ENCODE results near the gene GYG1. TPM values are rescaled to one million over a fixed set of nuclear protein-coding genes. Genes with fewer than 3 reads are reported as not detected.
A peak's percentile ranks its signal among the peaks of the same experiment; 100 is the strongest.
"Not testable (repeated sequence)": the region's sequence is repeated elsewhere in the genome, so short reads cannot be mapped to it uniquely, and the experiment has no call there.

The GYG1 gene
- total and polyA plus RNA-seq, 4 donors = 67.3 to 101 (median 82.7) TPM

- ATAC-seq (ENCODE audit: low FRiP score) = peak; percentile 24
- H3K4me3 ChIP-seq (ENCODE audit: low read length in 2 of 2) = no peak overlapping the region
- WGBS, 2 donors = 7 to 10% methylated on average over 1 of the region's 1 CpG
- peak overlapping the region; percentile 28 to 81 for H3K27ac ChIP-seq (ENCODE audit: low read depth in 1 of 2, low read length in 2 of 2)
- H3K4me1 ChIP-seq (ENCODE audit: control insufficient read depth in 1 of 2, insufficient read depth in 2 of 2, low read length in 2 of 2) = peaks cover 0 to 1% of the 10 kb centered on the region in 2 donors
- intact Hi-C loops (cut with DNase I) = loop anchor here (5.0 to 10.0 kb wide), 3 partner anchors 46 to 513 kb away; no protein-coding TSS in a partner anchor
- H3K36me3 ChIP-seq (ENCODE audit: control insufficient read depth in 1 of 2, insufficient read depth in 2 of 2, low read length in 1 of 2) = no peaks in the 10 kb centered on the region
- DNase-seq = peak in 1 of 2 donors; percentile 69
- H3K27me3 ChIP-seq (ENCODE audit: control insufficient read depth in 1 of 2, insufficient read depth in 2 of 2, low read length in 1 of 2) = no peaks in the 10 kb centered on the region
- no peaks in the 10 kb centered on the region for H3K9me3 ChIP-seq (ENCODE audit: control insufficient read depth, low read length)
Observed at GRCh38 chr3:148971401-148972163, 19.8 kb upstream of the GYG1 start.

- Histone ChIP-seq H3K4me1 (ENCODE audit: control insufficient read depth in 1 of 2, insufficient read depth in 2 of 2, low read length in 2 of 2) (peaks cover 0 to 1% of the 10 kb centered on the region in 2 donors), H3K4me3 (ENCODE audit: low read length in 2 of 2) (no peak overlapping the region), H3K27ac (ENCODE audit: low read depth in 1 of 2, low read length in 2 of 2) (no peak overlapping the region), H3K9me3 (ENCODE audit: control insufficient read depth, low read length) (no peaks in the 10 kb centered on the region), H3K36me3 (ENCODE audit: control insufficient read depth in 1 of 2, insufficient read depth in 2 of 2, low read length in 1 of 2) (no peaks in the 10 kb centered on the region), H3K27me3 (ENCODE audit: control insufficient read depth in 1 of 2, insufficient read depth in 2 of 2, low read length in 1 of 2) (no peaks in the 10 kb centered on the region)
- no peak for DNase-seq
- intact Hi-C loops (cut with DNase I) = loop anchor here (5.0 to 10.0 kb wide), 3 partner anchors 43 to 510 kb away; no protein-coding TSS in a partner anchor
- ATAC-seq (ENCODE audit: low FRiP score) = no peak
- WGBS, 2 donors = 46% methylated on average over 2 of the region's 2 CpGs
Observed at GRCh38 chr3:148974726-148975125, 16.6 kb upstream of the GYG1 start.

GRCh38 chr3:148975248-148975647 is 16.1 kb upstream of the GYG1 start:
- Histone ChIP-seq H3K27me3 (ENCODE audit: control insufficient read depth in 1 of 2, insufficient read depth in 2 of 2, low read length in 1 of 2) (no peaks in the 10 kb centered on the region), H3K4me3 (ENCODE audit: low read length in 2 of 2) (no peak overlapping the region), H3K36me3 (ENCODE audit: control insufficient read depth in 1 of 2, insufficient read depth in 2 of 2, low read length in 1 of 2) (no peaks in the 10 kb centered on the region), H3K27ac (ENCODE audit: low read depth in 1 of 2, low read length in 2 of 2) (peak overlapping the region; percentile 65 to 89), H3K4me1 (ENCODE audit: control insufficient read depth in 1 of 2, insufficient read depth in 2 of 2, low read length in 2 of 2) (peaks cover 0 to 1% of the 10 kb centered on the region in 2 donors), H3K9me3 (ENCODE audit: control insufficient read depth, low read length) (no peaks in the 10 kb centered on the region)
- ATAC-seq (ENCODE audit: low FRiP score) (peak; percentile 63), DNase-seq (peak in 1 of 2 donors; percentile 58)
- 1 to 7% methylated on average over 6 of the region's 6 CpGs for WGBS, 2 donors
- intact Hi-C loops (cut with DNase I) = loop anchor here (10.0 kb wide), 2 partner anchors 90 to 510 kb away; no protein-coding TSS in a partner anchor

- intact Hi-C loops (cut with DNase I) = loop anchor here (10.0 kb wide), 2 partner anchors 89 to 509 kb away; no protein-coding TSS in a partner anchor
- H3K36me3 ChIP-seq (ENCODE audit: control insufficient read depth in 1 of 2, insufficient read depth in 2 of 2, low read length in 1 of 2) = no peaks in the 10 kb centered on the region
- no peaks in the 10 kb centered on the region for H3K9me3 ChIP-seq (ENCODE audit: control insufficient read depth, low read length)
- no peaks in the 10 kb centered on the region for H3K27me3 ChIP-seq (ENCODE audit: control insufficient read depth in 1 of 2, insufficient read depth in 2 of 2, low read length in 1 of 2)
- peak overlapping the region; percentile 65 to 89 for H3K27ac ChIP-seq (ENCODE audit: low read depth in 1 of 2, low read length in 2 of 2)
- DNase-seq (no peak), ATAC-seq (ENCODE audit: low FRiP score) (no peak)
- 66 to 67% methylated on average over 6 of the region's 6 CpGs for WGBS, 2 donors
- H3K4me3 ChIP-seq (ENCODE audit: low read length in 2 of 2) = no peak overlapping the region
- H3K4me1 ChIP-seq (ENCODE audit: control insufficient read depth in 1 of 2, insufficient read depth in 2 of 2, low read length in 2 of 2) = peaks cover 0 to 1% of the 10 kb centered on the region in 2 donors
Observed at GRCh38 chr3:148975696-148976095, 15.6 kb upstream of the GYG1 start.

- DNase-seq = no peak
- intact Hi-C loops (cut with DNase I) = no loop called here
- 84 to 88% methylated on average over 1 of the region's 1 CpG for WGBS, 2 donors
- no peaks in the 10 kb centered on the region for H3K27me3 ChIP-seq (ENCODE audit: control insufficient read depth in 1 of 2, insufficient read depth in 2 of 2, low read length in 1 of 2)
- no peak for ATAC-seq (ENCODE audit: low FRiP score)
- H3K36me3 ChIP-seq (ENCODE audit: control insufficient read depth in 1 of 2, insufficient read depth in 2 of 2, low read length in 1 of 2) = no peaks in the 10 kb centered on the region
- no peaks in the 10 kb centered on the region for H3K4me1 ChIP-seq (ENCODE audit: control insufficient read depth in 1 of 2, insufficient read depth in 2 of 2, low read length in 2 of 2)
- H3K9me3 ChIP-seq (ENCODE audit: control insufficient read depth, low read length) = no peaks in the 10 kb centered on the region
- H3K4me3 ChIP-seq (ENCODE audit: low read length in 2 of 2) = no peak overlapping the region
- no peak overlapping the region for H3K27ac ChIP-seq (ENCODE audit: low read depth in 1 of 2, low read length in 2 of 2)
Observed at GRCh38 chr3:148981273-148981672, 10.1 kb upstream of the GYG1 start.

GRCh38 chr3:148987551-148987950 is 3.8 kb upstream of the GYG1 start:
- H3K9me3 ChIP-seq (ENCODE audit: control insufficient read depth, low read length); H3K4me1 ChIP-seq (ENCODE audit: control insufficient read depth in 1 of 2, insufficient read depth in 2 of 2, low read length in 2 of 2); H3K27me3 ChIP-seq (ENCODE audit: control insufficient read depth in 1 of 2, insufficient read depth in 2 of 2, low read length in 1 of 2); H3K36me3 ChIP-seq (ENCODE audit: control insufficient read depth in 1 of 2, insufficient read depth in 2 of 2, low read length in 1 of 2); DNase-seq; intact Hi-C loops (cut with DNase I); H3K4me3 ChIP-seq (ENCODE audit: low read length in 2 of 2); H3K27ac ChIP-seq (ENCODE audit: low read depth in 1 of 2, low read length in 2 of 2); ATAC-seq (ENCODE audit: low FRiP score): not testable (repeated sequence)
- WGBS, 2 donors = 97 to 98% methylated on average over 21 to 29 of the region's 29 CpGs

- DNase-seq (no peak), ATAC-seq (ENCODE audit: low FRiP score) (no peak)
- no peak overlapping the region for H3K4me3 ChIP-seq (ENCODE audit: low read length in 2 of 2)
- peak overlapping the region; percentile 12 to 71 for H3K27ac ChIP-seq (ENCODE audit: low read depth in 1 of 2, low read length in 2 of 2)
- 41 to 56% methylated on average over 4 of the region's 4 CpGs for WGBS, 2 donors
- peaks cover 0 to 2% of the 10 kb centered on the region in 2 donors for H3K36me3 ChIP-seq (ENCODE audit: control insufficient read depth in 1 of 2, insufficient read depth in 2 of 2, low read length in 1 of 2)
- peaks cover 0 to 10% of the 10 kb centered on the region in 2 donors for H3K4me1 ChIP-seq (ENCODE audit: control insufficient read depth in 1 of 2, insufficient read depth in 2 of 2, low read length in 2 of 2)
- H3K9me3 ChIP-seq (ENCODE audit: control insufficient read depth, low read length) = no peaks in the 10 kb centered on the region
- intact Hi-C loops (cut with DNase I) = loop anchor here (5.0 kb wide), 1 partner anchor 33 kb away; no protein-coding TSS in a partner anchor
- no peaks in the 10 kb centered on the region for H3K27me3 ChIP-seq (ENCODE audit: control insufficient read depth in 1 of 2, insufficient read depth in 2 of 2, low read length in 1 of 2)
Observed at GRCh38 chr3:148990236-148990635, 1.1 kb upstream of the GYG1 start.

GRCh38 chr3:148992027-148992634 is 791 bp downstream of the GYG1 start:
- intact Hi-C loops (cut with DNase I) = loop anchor here (5.0 kb wide), 1 partner anchor 35 kb away; no protein-coding TSS in a partner anchor
- ATAC-seq (ENCODE audit: low FRiP score) (peak; percentile 70), DNase-seq (peak; percentile 69 to 90)
- Histone ChIP-seq H3K27ac (ENCODE audit: low read depth in 1 of 2, low read length in 2 of 2) (peak overlapping the region; percentile 71 to 91), H3K4me1 (ENCODE audit: control insufficient read depth in 1 of 2, insufficient read depth in 2 of 2, low read length in 2 of 2) (peaks cover 0 to 10% of the 10 kb centered on the region in 2 donors), H3K36me3 (ENCODE audit: control insufficient read depth in 1 of 2, insufficient read depth in 2 of 2, low read length in 1 of 2) (peaks cover 2 to 3% of the 10 kb centered on the region in 2 donors), H3K9me3 (ENCODE audit: control insufficient read depth, low read length) (no peaks in the 10 kb centered on the region), H3K27me3 (ENCODE audit: control insufficient read depth in 1 of 2, insufficient read depth in 2 of 2, low read length in 1 of 2) (no peaks in the 10 kb centered on the region), H3K4me3 (ENCODE audit: low read length in 2 of 2) (peak overlapping the region; percentile 82 to 93)
- WGBS, 2 donors = 2% methylated on average over 24 to 34 of the region's 34 CpGs

All from aorta (tissue), 5 donors.